Neural progenitor cell (in vitro differentiated cells): ENCODE measurements around the gene CENPN. TPM values are rescaled to one million over a fixed set of nuclear protein-coding genes. Genes with fewer than 3 reads are reported as not detected.

Experiments used
- DNase-seq: peaks from one replicate; pipeline ENCODE4 v3.0.0-alpha.2; 2016; ENCODE audit warnings: low spot score
- H2AFZ ChIP-seq: fragments of 200-600 bp; sonication (generic); replicated peaks from 2 replicates; pipeline ENCODE4 v1.6.1; 2016; ENCODE audit warnings: antibody characterized with exemption
- H3F3A ChIP-seq: fragments of 200-600 bp; sonication (generic); 2 replicates; pipeline ENCODE4 v1.6.1; 2016; ENCODE audit warnings: antibody characterized with exemption, low read depth
- H3K27ac ChIP-seq: fragments of 200-600 bp; sonication (generic); 2 replicates; pipeline ENCODE4 v1.5.1; 2016; ENCODE audit warnings: mild to moderate bottlenecking
- H3K27me3 ChIP-seq: fragments of 200-600 bp; sonication (generic); 2 replicates; pipeline ENCODE4 v1.6.1; 2016; ENCODE audit warnings: mild to moderate bottlenecking, moderate library complexity
- H3K36me3 ChIP-seq: fragments of 200-600 bp; sonication (generic); 2 replicates; pipeline ENCODE4 v1.5.1; 2016
- H3K4me1 ChIP-seq: fragments of 200-600 bp; sonication (generic); 2 replicates; pipeline ENCODE4 v1.6.1; 2016; ENCODE audit warnings: mixed run types
- H3K4me2 ChIP-seq: fragments of 200-600 bp; sonication (generic); 2 replicates; pipeline ENCODE4 v1.6.1; 2016
- H3K4me3 ChIP-seq: fragments of 200-600 bp; sonication (generic); 2 replicates; pipeline ENCODE4 v1.5.1; 2016
- H3K79me2 ChIP-seq: fragments of 200-600 bp; sonication (generic); 2 replicates; pipeline ENCODE4 v1.6.1; 2016; ENCODE audit warnings: low read depth
- H3K9ac ChIP-seq: fragments of 200-600 bp; sonication (generic); 2 replicates; pipeline ENCODE4 v1.6.1; 2016
- H3K9me3 ChIP-seq: fragments of 200-600 bp; sonication (generic); 2 replicates; pipeline ENCODE4 v1.5.1; 2016; ENCODE audit warnings: low read depth
- H4K20me1 ChIP-seq: fragments of 200-600 bp; sonication (generic); 2 replicates; pipeline ENCODE4 v1.6.1; 2016; ENCODE audit warnings: low read depth
- H3K27ac Mint-ChIP-seq: 3 replicates; pipeline ENCODE4 v1.8.0; 2021; ENCODE audit warnings: mixed read lengths
- H3K27me3 Mint-ChIP-seq: 2 replicates; pipeline ENCODE4 v1.8.0; 2022; ENCODE audit warnings: low read depth, mild to moderate bottlenecking, inconsistent platforms, moderate library complexity, mixed read lengths; ENCODE audit not compliant: insufficient read depth
- H3K36me3 Mint-ChIP-seq: 3 replicates; pipeline ENCODE4 v1.8.0; 2021; ENCODE audit warnings: mixed read lengths
- H3K4me1 Mint-ChIP-seq: 3 replicates; pipeline ENCODE4 v1.8.0; 2021; ENCODE audit warnings: mixed read lengths
- H3K4me3 Mint-ChIP-seq: 3 replicates; pipeline ENCODE4 v1.8.0; 2021; ENCODE audit warnings: mild to moderate bottlenecking, moderate library complexity, mixed read lengths
- H3K9me3 Mint-ChIP-seq: 3 replicates; pipeline ENCODE4 v1.8.0; 2020; ENCODE audit warnings: mixed read lengths
- EZH2 ChIP-seq: fragments of 200-600 bp; sonication (generic); IDR thresholded peaks from 2 replicates; pipeline ENCODE4 v1.6.1; 2017; ENCODE audit warnings: antibody characterized with exemption, mild to moderate bottlenecking, moderate library complexity
- EZH2phosphoT487 ChIP-seq: fragments of 200-600 bp; sonication (generic); IDR thresholded peaks from 2 replicates; pipeline ENCODE4 v1.6.1; 2017; ENCODE audit warnings: antibody characterized with exemption
- total RNA-seq: library from RNA; depleted of rRNA; stranded (reverse); fragments of >200 nt; gene quantifications from 2 replicates; pipeline ENCODE4 v1.2.3, GENCODE V29; 2015; ENCODE audit warnings: low replicate concordance
- TF ChIP-seq, protein P1 (sequence below): fragments of 200-600 bp; sonication (generic); IDR thresholded peaks from 2 replicates; pipeline ENCODE4 v1.5.1; 2017; ENCODE audit warnings: antibody characterized with exemption, mild to moderate bottlenecking

The CENPN gene
- total RNA-seq, 1 donor from 2014 or later, result 111 TPM

DNA sequence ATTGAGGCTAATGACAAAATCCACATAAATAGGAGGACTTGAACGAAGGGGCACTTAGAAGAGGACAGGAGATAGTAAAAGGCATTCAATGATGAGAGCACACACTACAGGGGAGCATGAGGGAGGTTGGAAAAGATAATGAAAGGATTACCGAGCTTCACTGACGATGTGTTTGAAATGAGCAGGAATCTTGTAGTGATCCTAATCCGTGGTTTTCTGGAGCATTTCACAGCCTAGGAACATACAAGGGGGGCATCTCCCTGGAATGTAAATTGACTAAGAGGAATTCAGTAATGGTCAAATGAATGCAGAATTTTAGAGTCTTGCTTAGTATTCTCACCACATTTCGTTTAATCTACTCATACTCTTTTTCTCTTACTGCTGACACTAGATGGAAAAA lies 33.8 kb downstream of the CENPN start:
- H3K4me1 Mint-ChIP-seq, result peaks cover 39% of the 10 kb centered on the region

DNA sequence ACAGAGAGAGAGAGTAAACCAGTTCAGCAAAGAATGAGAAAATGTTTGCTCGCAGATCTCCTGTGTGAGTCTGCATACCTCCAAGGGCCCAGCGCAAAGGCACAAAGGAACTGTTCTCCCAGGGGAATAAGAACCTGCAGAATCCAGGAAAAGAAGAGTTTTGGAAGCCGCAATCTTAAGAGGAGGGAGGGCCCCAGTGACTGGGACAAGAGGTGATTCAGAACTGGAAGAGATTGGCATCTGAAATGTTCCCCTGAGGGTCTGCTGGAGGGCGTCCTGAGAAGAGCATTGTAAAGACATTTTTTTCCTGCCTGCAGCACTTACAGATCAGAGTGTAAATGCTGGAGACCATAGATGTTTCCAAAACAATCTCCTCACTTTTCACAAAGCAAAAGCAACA lies 34.7 kb downstream of the CENPN start:
- Mint-ChIP-seq H3K9me3 (no peaks in the 10 kb centered on the region), H3K36me3 (peaks cover 54% of the 10 kb centered on the region), H3K27ac (no peak overlapping the region), H3K27me3 (peaks cover 2% of the 10 kb centered on the region), H3K4me1 (peaks cover 36% of the 10 kb centered on the region), H3K4me3 (no peak overlapping the region)
- Histone ChIP-seq H3K36me3 (peaks cover 21% of the 10 kb centered on the region), H3K4me3 (no peak overlapping the region), H3K9ac (no peak overlapping the region), H3K4me2 (peak overlapping the region; percentile 61), H3K27ac (peak overlapping the region; percentile 80), H3F3A (peaks cover 32% of the 10 kb centered on the region), H3K27me3 (no peaks in the 10 kb centered on the region), H4K20me1 (peaks cover 77% of the 10 kb centered on the region), H2AFZ (no peak overlapping the region), H3K9me3 (no peaks in the 10 kb centered on the region), H3K4me1 (peaks cover 37% of the 10 kb centered on the region), H3K79me2 (peaks cover 56% of the 10 kb centered on the region)
- TF ChIP-seq EZH2 (no peak), EZH2phosphoT487 (no peak)
- TF ChIP-seq, protein P1, sequence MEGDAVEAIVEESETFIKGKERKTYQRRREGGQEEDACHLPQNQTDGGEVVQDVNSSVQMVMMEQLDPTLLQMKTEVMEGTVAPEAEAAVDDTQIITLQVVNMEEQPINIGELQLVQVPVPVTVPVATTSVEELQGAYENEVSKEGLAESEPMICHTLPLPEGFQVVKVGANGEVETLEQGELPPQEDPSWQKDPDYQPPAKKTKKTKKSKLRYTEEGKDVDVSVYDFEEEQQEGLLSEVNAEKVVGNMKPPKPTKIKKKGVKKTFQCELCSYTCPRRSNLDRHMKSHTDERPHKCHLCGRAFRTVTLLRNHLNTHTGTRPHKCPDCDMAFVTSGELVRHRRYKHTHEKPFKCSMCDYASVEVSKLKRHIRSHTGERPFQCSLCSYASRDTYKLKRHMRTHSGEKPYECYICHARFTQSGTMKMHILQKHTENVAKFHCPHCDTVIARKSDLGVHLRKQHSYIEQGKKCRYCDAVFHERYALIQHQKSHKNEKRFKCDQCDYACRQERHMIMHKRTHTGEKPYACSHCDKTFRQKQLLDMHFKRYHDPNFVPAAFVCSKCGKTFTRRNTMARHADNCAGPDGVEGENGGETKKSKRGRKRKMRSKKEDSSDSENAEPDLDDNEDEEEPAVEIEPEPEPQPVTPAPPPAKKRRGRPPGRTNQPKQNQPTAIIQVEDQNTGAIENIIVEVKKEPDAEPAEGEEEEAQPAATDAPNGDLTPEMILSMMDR, result no peak
- DNase-seq, result peak; percentile 5

More for the DNA sequence above, 33.8 kb downstream of the CENPN start:
- Histone ChIP-seq H3K9ac (peak overlapping the region; percentile 29), H3K4me2 (peak overlapping the region; percentile 61), H3K36me3 (peaks cover 21% of the 10 kb centered on the region), H3K9me3 (no peaks in the 10 kb centered on the region), H3K27ac (peak overlapping the region; percentile 80), H3K79me2 (peaks cover 64% of the 10 kb centered on the region), H4K20me1 (peaks cover 82% of the 10 kb centered on the region), H3K4me1 (peaks cover 37% of the 10 kb centered on the region), H3K4me3 (peak overlapping the region; percentile 18), H3K27me3 (no peaks in the 10 kb centered on the region), H3F3A (peaks cover 32% of the 10 kb centered on the region), H2AFZ (no peak overlapping the region)
- H3K36me3 Mint-ChIP-seq, result peaks cover 56% of the 10 kb centered on the region
- no peak overlapping the region for H3K4me3 Mint-ChIP-seq
- peak; percentile 76 for DNase-seq
- H3K9me3 Mint-ChIP-seq, result no peaks in the 10 kb centered on the region
- peak overlapping the region; percentile 34 for H3K27ac Mint-ChIP-seq
- peaks cover 2% of the 10 kb centered on the region for H3K27me3 Mint-ChIP-seq
- TF ChIP-seq EZH2, result no peak
- peak; percentile 79 for TF ChIP-seq EZH2phosphoT487

DNA sequence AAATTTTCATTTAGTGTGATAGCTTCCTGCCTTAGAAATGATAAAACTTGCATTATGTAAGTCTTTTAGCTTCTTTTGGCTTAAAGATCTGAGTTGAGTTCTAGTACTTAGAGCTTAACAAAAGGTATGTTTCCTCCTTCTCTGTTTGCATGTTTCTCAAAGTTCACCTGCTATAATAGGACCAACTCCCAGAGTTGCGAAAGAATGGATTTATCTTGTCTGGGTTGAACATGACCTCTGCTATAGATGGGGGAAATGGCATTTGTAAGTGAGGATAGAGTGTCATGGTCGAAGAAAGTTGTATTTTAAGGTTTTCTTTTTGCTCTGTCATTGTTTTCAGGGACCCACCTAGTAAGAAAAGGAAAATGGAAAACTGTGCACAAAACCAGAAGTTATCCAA lies 35.8 kb downstream of the CENPN start:
- Mint-ChIP-seq H3K27me3 (peaks cover 5% of the 10 kb centered on the region), H3K36me3 (peaks cover 50% of the 10 kb centered on the region), H3K4me3 (no peak overlapping the region), H3K9me3 (peaks cover 4% of the 10 kb centered on the region), H3K27ac (no peak overlapping the region), H3K4me1 (peaks cover 28% of the 10 kb centered on the region)
- Histone ChIP-seq H2AFZ (no peak overlapping the region), H3K36me3 (peaks cover 21% of the 10 kb centered on the region), H3K27me3 (no peaks in the 10 kb centered on the region), H3K27ac (no peak overlapping the region), H4K20me1 (peaks cover 66% of the 10 kb centered on the region), H3K4me2 (no peak overlapping the region), H3K4me3 (no peak overlapping the region), H3K9me3 (no peaks in the 10 kb centered on the region), H3K9ac (no peak overlapping the region), H3F3A (peaks cover 32% of the 10 kb centered on the region), H3K79me2 (peaks cover 45% of the 10 kb centered on the region), H3K4me1 (peaks cover 30% of the 10 kb centered on the region)
- no peak for TF ChIP-seq EZH2
- no peak for TF ChIP-seq EZH2phosphoT487
- TF ChIP-seq, protein P1, result no peak
- no peak for DNase-seq

DNA sequence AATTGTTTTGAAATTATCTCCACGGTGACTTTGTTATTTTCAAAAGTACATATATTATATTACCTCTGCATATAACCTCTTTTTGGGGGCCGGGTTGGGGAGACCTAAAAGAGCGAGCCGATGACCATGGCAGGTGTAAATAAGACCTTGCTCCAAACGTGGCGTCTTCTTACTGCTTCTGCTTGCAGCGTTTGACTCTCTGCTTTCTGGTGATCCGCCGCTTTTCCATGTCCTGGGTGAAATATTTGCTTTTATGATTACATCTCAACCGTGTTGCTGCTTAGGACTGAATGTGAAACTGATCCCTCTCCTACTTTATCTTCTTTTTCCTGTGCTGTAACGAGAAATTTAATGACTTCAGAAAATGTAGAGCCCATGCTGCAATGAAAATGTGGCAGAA lies 46.7 kb downstream of the CENPN start:
- H4K20me1 ChIP-seq, result no peaks in the 10 kb centered on the region
- peaks cover 3% of the 10 kb centered on the region for H3K27me3 Mint-ChIP-seq
- peaks cover 15% of the 10 kb centered on the region for H3K9me3 Mint-ChIP-seq
- no peak overlapping the region for H3K27ac ChIP-seq
- H2AFZ ChIP-seq, result no peak overlapping the region
- DNase-seq, result no peak
- no peaks in the 10 kb centered on the region for H3K36me3 ChIP-seq
- H3K4me3 Mint-ChIP-seq, result no peak overlapping the region
- H3K27ac Mint-ChIP-seq, result no peak overlapping the region
- H3K27me3 ChIP-seq, result no peaks in the 10 kb centered on the region
- H3K36me3 Mint-ChIP-seq, result peaks cover 7% of the 10 kb centered on the region
- no peaks in the 10 kb centered on the region for H3K9me3 ChIP-seq
- H3K4me1 Mint-ChIP-seq, result no peaks in the 10 kb centered on the region
- no peaks in the 10 kb centered on the region for H3K4me1 ChIP-seq
- no peak overlapping the region for H3K4me2 ChIP-seq
- no peaks in the 10 kb centered on the region for H3K79me2 ChIP-seq
- H3K4me3 ChIP-seq, result no peak overlapping the region
- no peak overlapping the region for H3K9ac ChIP-seq
- TF ChIP-seq, protein P1, result no peak
- no peak for TF ChIP-seq EZH2phosphoT487
- no peak for TF ChIP-seq EZH2
- no peaks in the 10 kb centered on the region for H3F3A ChIP-seq
